Activated gamma-delta T cell treated with anti-CD3 and anti-CD28 coated beads, Interleukin-2, amount 50 U/mL, for 16 hours (primary cell): ENCODE measurements around the gene LRP5.
"Not testable (repeated sequence)": the region's sequence is repeated elsewhere in the genome, so short reads cannot be mapped to it uniquely, and the experiment has no call there.

ENCODE experiments used
- DNase-seq: peaks from one replicate; pipeline ENCODE4 v3.0.0-alpha.2; 2020; ENCODE audit warnings: low read depth

The LRP5 gene

DNA sequence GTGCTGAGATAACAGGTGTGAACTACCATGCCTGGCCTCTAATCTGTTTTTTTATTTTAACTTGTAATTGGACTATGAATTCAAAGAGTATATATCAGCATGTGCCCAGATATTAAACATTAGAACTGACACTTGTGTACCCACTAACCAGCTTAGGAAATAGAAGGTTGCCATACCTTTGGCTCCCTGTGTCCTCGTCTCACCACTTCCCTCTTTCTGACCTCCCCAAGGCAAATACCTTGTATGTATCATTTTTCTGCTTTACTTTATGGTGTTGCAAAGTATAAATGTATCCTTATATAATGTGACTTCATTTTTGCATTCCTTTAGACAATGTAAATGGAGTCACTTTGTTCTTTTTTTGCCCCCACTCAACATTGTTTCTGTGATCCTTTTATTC lies 157.3 kb downstream of the LRP5 start:
- DNase-seq: no peak

- no peak for DNase-seq
Measured at GRCh38 chr11:68470304-68470811, 158.0 kb downstream of the LRP5 start.

- no peak for DNase-seq
Measured at GRCh38 chr11:68471360-68472340, 159.3 kb downstream of the LRP5 start.

DNA sequence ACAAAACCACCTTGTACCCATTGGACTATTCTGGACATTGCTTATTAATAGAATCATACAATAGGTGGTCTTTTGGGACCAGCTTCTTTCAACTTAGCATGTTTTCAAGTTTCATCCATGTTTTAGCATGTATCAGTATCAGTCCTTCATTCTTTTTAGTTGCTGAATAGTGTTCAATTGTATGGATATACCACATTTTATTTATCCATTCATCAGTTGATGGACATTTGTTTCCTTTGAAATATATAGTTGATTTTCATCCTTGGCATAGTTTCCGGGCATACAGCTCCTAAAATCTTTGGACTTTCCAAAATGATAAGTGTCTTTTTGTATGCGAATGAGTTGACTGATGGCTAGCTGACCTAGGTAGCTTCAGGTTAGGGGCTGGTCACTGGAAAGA lies 160.4 kb downstream of the LRP5 start:
- no peak for DNase-seq

GRCh38 chr11:68473693-68474092 lies 161.3 kb downstream of the LRP5 start:
- DNase-seq: no peak

- not testable (repeated sequence) for DNase-seq
Measured at GRCh38 chr11:68475626-68476025, 163.2 kb downstream of the LRP5 start.

DNA sequence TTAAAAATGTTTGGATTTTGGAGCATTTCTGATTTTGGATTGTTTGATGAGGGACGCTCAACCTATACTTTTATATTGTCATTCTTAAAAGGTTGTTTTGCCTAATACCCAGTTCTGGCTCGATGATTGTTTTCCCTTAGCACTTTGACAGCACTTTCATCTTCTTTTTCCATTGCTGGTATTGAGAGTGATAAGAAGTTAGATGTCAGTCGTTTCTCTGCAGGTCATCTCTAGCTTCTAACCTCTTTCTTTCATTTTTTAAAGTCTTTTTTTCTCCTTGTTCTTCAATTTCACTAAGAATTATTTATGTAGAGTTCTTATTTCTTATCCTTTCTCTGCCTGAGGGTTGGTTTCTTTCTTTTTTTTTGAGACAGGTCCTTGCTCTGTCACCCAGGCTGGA lies 167.0 kb downstream of the LRP5 start:
- no peak for DNase-seq

GRCh38 chr11:68480193-68480592 lies 167.8 kb downstream of the LRP5 start:
- no peak for DNase-seq

DNA sequence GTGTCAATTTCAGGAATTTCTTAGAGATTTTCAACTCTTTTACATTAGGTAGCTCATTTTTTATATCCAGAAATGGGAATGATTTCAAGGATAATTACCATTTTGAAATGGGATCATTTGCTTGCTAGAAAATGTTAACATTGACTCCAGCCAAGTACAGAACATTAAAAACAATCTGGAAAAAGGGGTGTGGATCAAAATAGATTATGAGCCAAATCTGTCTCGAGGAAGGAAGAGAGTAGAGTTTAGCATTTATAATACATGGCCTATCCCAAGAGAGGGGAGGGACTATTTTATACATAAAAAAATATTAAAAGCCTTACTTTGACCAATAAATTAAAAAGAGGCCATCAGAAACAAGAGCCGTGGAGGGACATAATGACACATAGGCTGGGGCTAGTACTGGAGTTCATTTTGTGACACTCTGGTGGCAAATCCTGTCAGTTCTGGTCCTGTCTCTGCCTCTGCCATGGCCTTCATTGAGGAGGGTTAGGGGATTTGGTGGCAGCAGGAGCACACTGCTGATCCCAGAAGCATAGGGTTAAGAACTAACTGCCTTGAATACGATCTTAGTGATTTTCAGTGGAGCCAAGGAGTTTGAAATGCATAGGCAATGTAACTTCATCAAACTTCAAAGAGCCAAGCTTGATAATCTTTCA lies 168.6 kb downstream of the LRP5 start:
- no peak for DNase-seq

DNA sequence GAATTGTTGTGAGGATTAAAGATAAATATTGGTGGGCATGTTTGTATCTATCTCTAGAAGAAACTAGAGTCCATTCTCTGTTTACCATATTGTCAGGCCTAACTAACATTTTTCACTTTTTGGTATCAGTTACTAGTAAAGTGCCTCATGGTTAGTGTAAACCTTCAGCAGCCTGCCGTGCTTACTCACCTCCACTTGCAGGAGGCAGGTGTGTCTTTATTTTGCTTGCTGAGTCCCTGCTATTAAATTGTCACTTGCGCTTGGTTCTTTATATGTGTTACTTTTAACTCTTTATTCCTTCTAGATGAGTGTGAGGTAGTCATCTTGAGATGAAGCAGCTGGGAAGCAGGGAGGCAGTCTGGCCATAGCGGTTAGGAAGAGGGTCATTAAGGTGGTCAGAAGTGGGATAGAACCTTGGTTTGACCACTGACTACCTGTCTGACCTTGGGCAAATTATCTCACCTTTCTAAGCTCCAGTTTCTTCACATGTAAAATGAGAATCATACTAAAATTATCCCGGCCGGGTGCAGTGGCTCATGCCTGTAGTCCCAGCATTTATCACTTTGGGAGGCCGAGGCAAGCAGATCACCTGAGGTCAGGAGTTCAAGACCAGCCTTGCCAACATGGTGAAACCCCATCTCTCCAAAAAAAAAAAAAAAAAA lies 169.3 kb downstream of the LRP5 start:
- DNase-seq: no peak

- no peak for DNase-seq
Measured at GRCh38 chr11:68488623-68489022, 176.2 kb downstream of the LRP5 start.

GRCh38 chr11:68495220-68495729 lies 182.9 kb downstream of the LRP5 start:
- no peak for DNase-seq

- no peak for DNase-seq
Measured at GRCh38 chr11:68495872-68496271, 183.5 kb downstream of the LRP5 start.

- no peak for DNase-seq
Measured at GRCh38 chr11:68497761-68498160, 185.4 kb downstream of the LRP5 start.

- DNase-seq: no peak
Measured at GRCh38 chr11:68498321-68498720, 185.9 kb downstream of the LRP5 start.
